ENCODE data around the gene FMNL2.

DNA sequence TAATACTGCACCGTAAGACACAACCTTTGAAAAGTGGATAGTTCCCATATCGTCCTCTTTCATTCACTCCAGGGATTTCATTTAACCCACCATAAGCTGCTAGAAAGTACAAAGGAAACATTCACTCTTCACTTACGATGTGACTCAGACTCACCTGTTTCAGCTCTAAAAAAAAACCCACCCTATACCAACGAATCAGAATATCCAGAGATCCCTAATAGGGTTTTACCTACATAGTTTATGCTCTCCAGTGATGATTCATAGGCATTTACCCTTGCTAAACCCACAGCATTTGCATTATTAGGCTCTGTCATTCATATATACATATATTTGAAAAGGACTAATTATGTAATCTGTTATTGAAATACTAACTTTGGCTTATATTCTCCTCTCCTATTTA is 322.1 kb downstream of the FMNL2 start:
- TF ChIP-seq, protein P1, sequence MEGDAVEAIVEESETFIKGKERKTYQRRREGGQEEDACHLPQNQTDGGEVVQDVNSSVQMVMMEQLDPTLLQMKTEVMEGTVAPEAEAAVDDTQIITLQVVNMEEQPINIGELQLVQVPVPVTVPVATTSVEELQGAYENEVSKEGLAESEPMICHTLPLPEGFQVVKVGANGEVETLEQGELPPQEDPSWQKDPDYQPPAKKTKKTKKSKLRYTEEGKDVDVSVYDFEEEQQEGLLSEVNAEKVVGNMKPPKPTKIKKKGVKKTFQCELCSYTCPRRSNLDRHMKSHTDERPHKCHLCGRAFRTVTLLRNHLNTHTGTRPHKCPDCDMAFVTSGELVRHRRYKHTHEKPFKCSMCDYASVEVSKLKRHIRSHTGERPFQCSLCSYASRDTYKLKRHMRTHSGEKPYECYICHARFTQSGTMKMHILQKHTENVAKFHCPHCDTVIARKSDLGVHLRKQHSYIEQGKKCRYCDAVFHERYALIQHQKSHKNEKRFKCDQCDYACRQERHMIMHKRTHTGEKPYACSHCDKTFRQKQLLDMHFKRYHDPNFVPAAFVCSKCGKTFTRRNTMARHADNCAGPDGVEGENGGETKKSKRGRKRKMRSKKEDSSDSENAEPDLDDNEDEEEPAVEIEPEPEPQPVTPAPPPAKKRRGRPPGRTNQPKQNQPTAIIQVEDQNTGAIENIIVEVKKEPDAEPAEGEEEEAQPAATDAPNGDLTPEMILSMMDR (IDR thresholded peaks at IDR 0.05; ENCODE audit: borderline replicate concordance, extremely low read depth, low read length, poor library complexity, severe bottlenecking): no peak
- TF ChIP-seq EZH2 (IDR thresholded peaks at IDR 0.05; ENCODE audit: borderline replicate concordance, low read depth, low read length, severe bottlenecking): no peak
